ENCODE results near the gene RCAN1.

Gene RCAN1

DNA sequence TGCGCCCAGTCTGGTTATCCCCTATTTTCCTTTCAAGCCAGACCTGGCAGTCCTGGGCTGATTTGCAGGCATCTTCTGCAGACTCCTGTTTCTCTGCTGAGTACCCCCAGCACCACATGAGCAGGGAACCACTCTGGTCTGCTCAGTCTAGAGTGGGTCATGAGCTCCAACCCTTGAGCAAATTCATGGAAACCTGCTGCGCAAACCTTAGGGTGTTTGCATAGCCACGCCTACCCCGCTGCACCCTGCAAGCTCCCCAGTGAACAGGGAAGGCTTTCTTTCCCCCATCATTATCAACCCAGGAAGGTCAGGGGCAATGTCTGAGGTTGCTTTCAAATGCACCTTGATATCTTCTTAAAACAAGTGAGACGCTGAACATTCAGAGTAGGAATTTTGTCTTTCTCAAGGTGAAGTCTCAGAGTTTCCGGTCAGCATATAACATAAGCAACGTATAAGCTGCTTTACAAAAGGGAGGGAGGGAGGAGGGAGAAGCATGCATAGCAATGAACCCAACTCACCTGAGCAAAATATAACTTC lies 91.8 kb downstream of the RCAN1 start:
- TF ChIP-seq CREB1 (IDR thresholded peaks at IDR 0.05; ENCODE audit: low read depth) (no peak), TAF1 (IDR thresholded peaks at IDR 0.05; ENCODE audit: low read depth) (no peak), EP300 (IDR thresholded peaks at IDR 0.05; ENCODE audit: borderline replicate concordance) (no peak), CEBPB (IDR thresholded peaks at IDR 0.05) (no peak), EGR1 (IDR thresholded peaks at IDR 0.05) (no peak), TEAD4 (IDR thresholded peaks at IDR 0.05) (no peak), YY1 (IDR thresholded peaks at IDR 0.05; ENCODE audit: low read depth) (no peak), ZBTB7A (IDR thresholded peaks at IDR 0.05; ENCODE audit: low read depth) (no peak), MAX (IDR thresholded peaks at IDR 0.05) (no peak), RAD21 (IDR thresholded peaks at IDR 0.05; ENCODE audit: low read depth) (no peak), FOXM1 (IDR thresholded peaks at IDR 0.05; ENCODE audit: borderline replicate concordance, low read depth) (no peak), NFIC (IDR thresholded peaks at IDR 0.05) (no peak), TCF12 (IDR thresholded peaks at IDR 0.05; ENCODE audit: low read depth) (no peak)
- TF ChIP-seq, protein P1, sequence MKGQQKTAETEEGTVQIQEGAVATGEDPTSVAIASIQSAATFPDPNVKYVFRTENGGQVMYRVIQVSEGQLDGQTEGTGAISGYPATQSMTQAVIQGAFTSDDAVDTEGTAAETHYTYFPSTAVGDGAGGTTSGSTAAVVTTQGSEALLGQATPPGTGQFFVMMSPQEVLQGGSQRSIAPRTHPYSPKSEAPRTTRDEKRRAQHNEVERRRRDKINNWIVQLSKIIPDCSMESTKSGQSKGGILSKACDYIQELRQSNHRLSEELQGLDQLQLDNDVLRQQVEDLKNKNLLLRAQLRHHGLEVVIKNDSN (IDR thresholded peaks at IDR 0.05) = no peak
- TF ChIP-seq, protein P2, sequence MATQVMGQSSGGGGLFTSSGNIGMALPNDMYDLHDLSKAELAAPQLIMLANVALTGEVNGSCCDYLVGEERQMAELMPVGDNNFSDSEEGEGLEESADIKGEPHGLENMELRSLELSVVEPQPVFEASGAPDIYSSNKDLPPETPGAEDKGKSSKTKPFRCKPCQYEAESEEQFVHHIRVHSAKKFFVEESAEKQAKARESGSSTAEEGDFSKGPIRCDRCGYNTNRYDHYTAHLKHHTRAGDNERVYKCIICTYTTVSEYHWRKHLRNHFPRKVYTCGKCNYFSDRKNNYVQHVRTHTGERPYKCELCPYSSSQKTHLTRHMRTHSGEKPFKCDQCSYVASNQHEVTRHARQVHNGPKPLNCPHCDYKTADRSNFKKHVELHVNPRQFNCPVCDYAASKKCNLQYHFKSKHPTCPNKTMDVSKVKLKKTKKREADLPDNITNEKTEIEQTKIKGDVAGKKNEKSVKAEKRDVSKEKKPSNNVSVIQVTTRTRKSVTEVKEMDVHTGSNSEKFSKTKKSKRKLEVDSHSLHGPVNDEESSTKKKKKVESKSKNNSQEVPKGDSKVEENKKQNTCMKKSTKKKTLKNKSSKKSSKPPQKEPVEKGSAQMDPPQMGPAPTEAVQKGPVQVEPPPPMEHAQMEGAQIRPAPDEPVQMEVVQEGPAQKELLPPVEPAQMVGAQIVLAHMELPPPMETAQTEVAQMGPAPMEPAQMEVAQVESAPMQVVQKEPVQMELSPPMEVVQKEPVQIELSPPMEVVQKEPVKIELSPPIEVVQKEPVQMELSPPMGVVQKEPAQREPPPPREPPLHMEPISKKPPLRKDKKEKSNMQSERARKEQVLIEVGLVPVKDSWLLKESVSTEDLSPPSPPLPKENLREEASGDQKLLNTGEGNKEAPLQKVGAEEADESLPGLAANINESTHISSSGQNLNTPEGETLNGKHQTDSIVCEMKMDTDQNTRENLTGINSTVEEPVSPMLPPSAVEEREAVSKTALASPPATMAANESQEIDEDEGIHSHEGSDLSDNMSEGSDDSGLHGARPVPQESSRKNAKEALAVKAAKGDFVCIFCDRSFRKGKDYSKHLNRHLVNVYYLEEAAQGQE (IDR thresholded peaks at IDR 0.05; ENCODE audit: low read depth) = no peak

- TF ChIP-seq TAF1 (IDR thresholded peaks at IDR 0.05; ENCODE audit: low read depth) (no peak), RAD21 (IDR thresholded peaks at IDR 0.05; ENCODE audit: low read depth) (no peak), NFIC (IDR thresholded peaks at IDR 0.05) (no peak)
These were observed 92.6 kb downstream of the RCAN1 start for GRCh38 chr21:34522284-34522683.

GRCh38 chr21:34521561-34521960 lies 93.4 kb downstream of the RCAN1 start:
- TF ChIP-seq TCF12 (IDR thresholded peaks at IDR 0.05; ENCODE audit: low read depth) (no peak), ZBTB7A (IDR thresholded peaks at IDR 0.05; ENCODE audit: low read depth) (no peak), YY1 (IDR thresholded peaks at IDR 0.05; ENCODE audit: low read depth) (no peak), TEAD4 (IDR thresholded peaks at IDR 0.05) (no peak), TAF1 (IDR thresholded peaks at IDR 0.05; ENCODE audit: low read depth) (no peak), CEBPB (IDR thresholded peaks at IDR 0.05) (no peak)
- TF ChIP-seq, protein P2 (IDR thresholded peaks at IDR 0.05; ENCODE audit: low read depth) = no peak
- TF ChIP-seq, protein P1 (IDR thresholded peaks at IDR 0.05) = no peak

GRCh38 chr21:34520764-34521508 lies 94.0 kb downstream of the RCAN1 start:
- TF ChIP-seq NFIC (IDR thresholded peaks at IDR 0.05) (no peak), MAX (IDR thresholded peaks at IDR 0.05) (no peak), TEAD4 (IDR thresholded peaks at IDR 0.05) (no peak), ZBTB7A (IDR thresholded peaks at IDR 0.05; ENCODE audit: low read depth) (no peak), YY1 (IDR thresholded peaks at IDR 0.05; ENCODE audit: low read depth) (no peak), EGR1 (IDR thresholded peaks at IDR 0.05) (no peak), TAF1 (IDR thresholded peaks at IDR 0.05; ENCODE audit: low read depth) (no peak), TCF12 (IDR thresholded peaks at IDR 0.05; ENCODE audit: low read depth) (no peak), CREB1 (IDR thresholded peaks at IDR 0.05; ENCODE audit: low read depth) (no peak), FOXM1 (IDR thresholded peaks at IDR 0.05; ENCODE audit: borderline replicate concordance, low read depth) (no peak), CEBPB (IDR thresholded peaks at IDR 0.05) (no peak), EP300 (IDR thresholded peaks at IDR 0.05; ENCODE audit: borderline replicate concordance) (no peak), RAD21 (IDR thresholded peaks at IDR 0.05; ENCODE audit: low read depth) (no peak)
- TF ChIP-seq, protein P2 (IDR thresholded peaks at IDR 0.05; ENCODE audit: low read depth) = no peak
- TF ChIP-seq, protein P1 (IDR thresholded peaks at IDR 0.05) = no peak

Measured in Ishikawa (cell line).